ENCODE data around the gene GATB.

GRCh38 chr4:151698213-151698612 lies 62.6 kb downstream of the GATB start:
- TF ChIP-seq CTCF (IDR thresholded peaks at IDR 0.05; ENCODE audit: low read length) (no peak), EZH2 (IDR thresholded peaks at IDR 0.05; ENCODE audit: borderline replicate concordance, low read length) (no peak)
